Osteocyte (in vitro differentiated cells): Measurements from ENCODE around the gene IRF5. TPM values are rescaled to one million over a fixed set of nuclear protein-coding genes. Genes with fewer than 3 reads are reported as not detected.

ENCODE experiments used
- DNase-seq: peaks from one replicate; pipeline ENCODE4 v3.0.0; 2021; ENCODE audit warnings: mixed read lengths; ENCODE audit not compliant: unreplicated experiment; ENCODE audit errors: extremely low spot score
- H3K27ac Mint-ChIP-seq: one replicate; pipeline ENCODE4 v1.8.0; 2021; ENCODE audit warnings: mild to moderate bottlenecking, mixed read lengths; ENCODE audit not compliant: unreplicated experiment
- H3K27me3 Mint-ChIP-seq: one replicate; pipeline ENCODE4 v1.8.0; 2021; ENCODE audit warnings: mixed read lengths; ENCODE audit not compliant: unreplicated experiment
- H3K36me3 Mint-ChIP-seq: one replicate; pipeline ENCODE4 v1.8.0; 2021; ENCODE audit warnings: mixed read lengths; ENCODE audit not compliant: unreplicated experiment
- H3K4me1 Mint-ChIP-seq: one replicate; pipeline ENCODE4 v1.8.0; 2021; ENCODE audit warnings: mixed read lengths; ENCODE audit not compliant: unreplicated experiment
- H3K4me3 Mint-ChIP-seq: one replicate; pipeline ENCODE4 v1.8.0; 2021; ENCODE audit warnings: mild to moderate bottlenecking, moderate library complexity, mixed read lengths; ENCODE audit not compliant: unreplicated experiment
- H3K9me3 Mint-ChIP-seq: one replicate; pipeline ENCODE4 v1.8.0; 2021; ENCODE audit warnings: mixed read lengths; ENCODE audit not compliant: unreplicated experiment
- CTCF ChIP-seq: fragments of 200-600 bp; sonication (generic); IDR thresholded peaks from 2 replicates; pipeline ENCODE4 v1.5.0; 2021; ENCODE audit warnings: antibody characterized with exemption, mild to moderate bottlenecking, moderate library complexity
- total RNA-seq: library from RNA; stranded (reverse); gene quantifications from 2 replicates; pipeline ENCODE4 v1.2.1, GENCODE V29; 2021

Gene IRF5
- total RNA-seq, 1 donor from 2014 or later, result 0.24 TPM

- Mint-ChIP-seq H3K27me3 (peaks cover 11% of the 10 kb centered on the region), H3K9me3 (no peaks in the 10 kb centered on the region), H3K27ac (no peak overlapping the region), H3K4me1 (peaks cover 3% of the 10 kb centered on the region), H3K4me3 (no peak overlapping the region), H3K36me3 (no peaks in the 10 kb centered on the region)
- no peak for TF ChIP-seq CTCF
- DNase-seq, result no peak
Measured at GRCh38 chr7:128893251-128894100, 44.3 kb upstream of the IRF5 start.

GRCh38 chr7:128894101-128894440 is 43.7 kb upstream of the IRF5 start:
- no peak for TF ChIP-seq CTCF
- H3K9me3 Mint-ChIP-seq, result no peaks in the 10 kb centered on the region
- H3K4me1 Mint-ChIP-seq, result peaks cover 3% of the 10 kb centered on the region
- no peak overlapping the region for H3K4me3 Mint-ChIP-seq
- no peak for DNase-seq
- no peaks in the 10 kb centered on the region for H3K36me3 Mint-ChIP-seq
- no peak overlapping the region for H3K27ac Mint-ChIP-seq
- peaks cover 13% of the 10 kb centered on the region for H3K27me3 Mint-ChIP-seq

- no peaks in the 10 kb centered on the region for H3K36me3 Mint-ChIP-seq
- no peak overlapping the region for H3K4me3 Mint-ChIP-seq
- H3K27ac Mint-ChIP-seq, result no peak overlapping the region
- DNase-seq, result no peak
- no peaks in the 10 kb centered on the region for H3K4me1 Mint-ChIP-seq
- no peak for TF ChIP-seq CTCF
- no peaks in the 10 kb centered on the region for H3K9me3 Mint-ChIP-seq
- H3K27me3 Mint-ChIP-seq, result peaks cover 21% of the 10 kb centered on the region
Measured at GRCh38 chr7:128895320-128895719, 42.4 kb upstream of the IRF5 start.

- peaks cover 41% of the 10 kb centered on the region for H3K27me3 Mint-ChIP-seq
- H3K9me3 Mint-ChIP-seq, result no peaks in the 10 kb centered on the region
Measured at GRCh38 chr7:128899392-128899791, 38.3 kb upstream of the IRF5 start.

More at GRCh38 chr7:128899392-128899791, 38.3 kb upstream of the IRF5 start:
- Mint-ChIP-seq H3K4me1 (peaks cover 4% of the 10 kb centered on the region), H3K27ac (no peak overlapping the region), H3K36me3 (no peaks in the 10 kb centered on the region), H3K4me3 (no peak overlapping the region)
- no peak for DNase-seq
- TF ChIP-seq CTCF, result no peak
